ENCODE measurements around the gene RBFOX2.
"Not testable (repeated sequence)": the region's sequence is repeated elsewhere in the genome, so short reads cannot be mapped to it uniquely, and the experiment has no call there.

Gene RBFOX2

GRCh38 chr22:36039125-36039524, 10.5 kb upstream of the RBFOX2 start:
- FAIRE-seq: no peak

- FAIRE-seq: no peak
Observed at GRCh38 chr22:36037102-36037758, 8.6 kb upstream of the RBFOX2 start.

DNA sequence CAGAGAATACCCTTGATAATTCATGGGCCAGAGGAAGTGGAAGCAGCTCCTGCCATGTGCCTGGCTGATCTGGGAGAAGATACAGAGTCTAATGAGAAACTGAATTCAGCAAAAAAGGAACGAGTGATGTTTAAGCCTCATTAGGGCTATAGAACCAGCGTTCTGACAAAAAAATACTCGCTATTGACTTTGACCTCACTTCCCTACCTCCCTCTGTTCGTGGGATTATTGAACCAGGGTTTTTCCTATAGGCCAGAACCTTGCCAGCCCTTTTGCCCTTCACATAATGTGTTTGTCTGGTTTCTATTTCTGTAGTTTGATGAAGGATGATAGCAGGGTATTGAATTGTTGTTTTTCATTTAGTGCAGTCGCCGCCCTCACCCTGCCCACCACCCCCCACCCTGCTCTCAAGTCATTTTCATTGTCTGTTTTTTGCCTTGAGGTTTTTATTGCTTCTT, 7.6 kb upstream of the RBFOX2 start:
- FAIRE-seq: no peak

DNA sequence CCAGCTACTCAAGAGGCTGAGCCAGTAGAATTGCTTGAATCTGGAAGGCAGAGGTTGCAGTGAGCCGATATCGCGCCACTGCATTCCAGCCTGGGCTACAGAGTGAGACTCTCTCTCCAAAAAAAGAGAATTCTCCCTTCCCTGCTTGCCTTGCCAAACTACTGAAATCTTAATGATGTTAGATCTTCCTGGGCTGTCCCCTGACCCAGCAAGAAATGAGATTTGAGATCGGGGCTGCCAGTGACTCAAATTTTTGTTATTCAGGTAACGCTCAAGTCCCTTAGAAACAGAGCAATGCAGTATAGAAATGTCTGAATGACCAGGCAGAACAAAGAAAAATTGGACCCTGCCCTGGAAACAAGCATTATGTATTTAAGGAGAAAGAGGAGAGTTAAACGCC, 4.0 kb upstream of the RBFOX2 start:
- no peak for FAIRE-seq

GRCh38 chr22:36029406-36029755, 757 bp upstream of the RBFOX2 start:
- FAIRE-seq: no peak

- no peak for FAIRE-seq
Observed at GRCh38 chr22:36027935-36028645, 534 bp downstream of the RBFOX2 start.

- FAIRE-seq: no peak
Observed at GRCh38 chr22:36027579-36027934, 1.1 kb downstream of the RBFOX2 start.

DNA sequence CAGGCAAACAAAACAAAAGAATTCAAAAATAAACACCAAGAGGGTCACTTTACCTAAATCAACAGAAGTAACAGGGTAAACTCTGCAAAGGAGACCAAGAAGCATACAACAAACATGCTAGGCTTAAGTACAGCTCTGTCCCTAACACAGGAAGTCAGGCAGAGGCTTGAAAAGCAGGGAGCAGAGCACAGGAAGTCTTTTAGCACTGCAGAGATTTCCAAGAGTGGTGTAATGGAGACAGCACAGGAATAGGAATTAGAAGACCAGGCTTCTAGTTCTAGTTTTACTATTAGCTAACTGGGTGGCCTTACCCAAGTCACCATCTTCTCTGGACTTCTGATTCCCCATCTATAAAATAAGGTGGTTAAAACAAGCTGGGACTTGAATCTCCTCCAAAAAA, 1.9 kb downstream of the RBFOX2 start:
- no peak for FAIRE-seq

GRCh38 chr22:36022697-36023096, 5.9 kb downstream of the RBFOX2 start:
- no peak for FAIRE-seq

- FAIRE-seq: no peak
Observed at GRCh38 chr22:36022162-36022561, 6.5 kb downstream of the RBFOX2 start.

GRCh38 chr22:36021606-36022153, 6.9 kb downstream of the RBFOX2 start:
- FAIRE-seq: no peak

- FAIRE-seq: not testable (repeated sequence)
Observed at GRCh38 chr22:36020865-36021264, 7.8 kb downstream of the RBFOX2 start.

DNA sequence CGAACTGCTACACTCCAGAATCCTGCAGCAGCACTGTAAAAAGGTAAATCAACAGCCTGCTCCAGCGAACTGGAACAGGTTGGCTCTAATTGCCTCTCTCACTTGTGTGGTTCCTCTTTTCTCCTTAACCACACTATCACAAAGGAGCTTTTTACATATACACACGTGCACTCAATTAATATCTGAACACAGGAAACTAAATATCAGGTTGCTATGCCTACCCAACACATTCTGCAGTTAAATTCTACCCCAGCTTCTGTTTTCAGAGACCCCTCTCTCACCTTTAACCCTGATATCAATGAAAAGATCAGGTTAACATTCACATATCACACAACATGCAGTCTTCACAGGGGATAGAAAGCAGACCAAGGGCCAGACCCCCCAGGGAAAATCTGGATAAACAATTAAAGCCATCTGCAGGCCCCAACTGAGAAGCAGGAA, 11.0 kb downstream of the RBFOX2 start:
- FAIRE-seq: no peak

DNA sequence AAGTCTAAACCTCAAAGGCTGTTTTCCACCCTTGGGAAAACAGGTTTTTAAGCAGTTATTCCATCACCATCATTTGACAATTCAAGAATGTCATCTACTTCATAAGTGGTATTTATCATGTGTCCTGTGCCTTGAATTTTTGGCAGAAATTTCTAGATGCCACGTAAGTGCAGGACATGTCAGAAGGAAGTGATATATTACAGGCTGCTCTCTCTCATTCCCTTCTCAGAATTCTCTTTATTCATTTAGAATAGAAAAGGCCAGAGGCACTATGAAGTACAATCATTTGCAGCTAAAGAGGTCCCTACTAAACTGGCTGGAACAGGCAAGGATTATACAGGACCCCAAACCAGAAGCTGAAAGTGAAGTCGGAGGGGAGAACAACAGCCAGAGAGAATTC, 11.9 kb downstream of the RBFOX2 start:
- FAIRE-seq: no peak

DNA sequence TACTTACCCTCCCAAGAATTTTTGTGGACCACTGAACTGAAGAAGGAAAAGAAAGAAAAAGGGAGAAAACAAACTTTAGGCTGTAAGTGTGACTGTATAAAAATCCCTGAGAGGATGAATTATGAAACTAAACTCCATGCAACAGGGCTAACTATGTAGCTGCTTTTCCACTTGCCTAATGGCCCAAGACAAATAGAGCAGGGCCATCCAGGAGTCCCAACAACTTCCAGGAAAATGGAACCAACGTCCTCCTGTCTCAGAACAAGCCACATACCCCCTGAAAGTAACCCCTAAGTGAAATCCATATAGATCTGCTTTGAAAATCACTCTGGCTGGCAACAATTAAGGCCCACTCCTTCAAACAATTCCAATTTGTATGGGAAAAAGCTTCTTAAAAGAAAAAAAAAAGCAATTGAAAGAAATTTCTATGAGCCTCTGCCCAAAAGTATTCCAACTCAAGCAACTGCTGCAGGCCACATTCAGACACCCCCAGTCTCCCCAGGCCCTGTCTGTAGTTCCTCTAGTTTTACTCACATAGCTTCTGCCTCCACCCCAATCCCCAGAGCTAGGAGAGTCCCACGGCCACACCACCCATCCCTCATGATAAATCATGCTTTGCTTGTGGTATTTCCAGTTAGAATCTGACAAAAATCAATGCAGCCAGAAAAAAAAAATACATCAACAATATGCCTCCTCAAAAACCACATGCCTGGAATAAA, 12.7 kb downstream of the RBFOX2 start:
- no peak for FAIRE-seq

DNA sequence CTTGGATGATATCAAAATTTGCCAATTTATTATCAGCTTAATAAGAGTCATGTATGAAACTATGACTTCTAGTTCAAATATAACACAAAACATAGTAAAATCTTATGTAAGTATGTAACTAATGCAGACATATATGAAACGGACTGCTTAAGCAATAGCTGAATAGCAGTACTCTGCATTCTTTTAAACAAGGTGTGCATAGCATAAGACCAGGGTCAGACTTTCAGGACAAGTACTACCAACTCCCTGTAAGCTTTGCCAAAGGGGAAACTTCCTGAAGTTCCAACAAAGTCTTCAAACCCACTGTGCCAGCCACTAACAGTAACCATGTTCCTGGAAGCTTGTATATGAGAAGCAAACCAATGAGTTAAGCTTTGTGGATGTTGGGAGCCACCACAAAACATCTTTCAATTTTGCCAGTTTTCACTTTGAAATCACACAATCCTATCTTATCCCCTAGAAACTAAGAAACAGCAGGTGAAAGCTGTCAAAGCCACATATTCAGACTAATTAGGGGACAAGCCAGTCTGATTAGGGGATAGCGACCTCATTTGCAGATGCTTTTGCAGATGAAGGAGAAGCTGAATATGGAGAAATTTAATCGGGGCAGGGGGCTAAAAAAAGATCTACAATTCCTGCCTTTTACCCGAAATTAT, 13.3 kb downstream of the RBFOX2 start:
- no peak for FAIRE-seq

- no peak for FAIRE-seq
Observed at GRCh38 chr22:36014546-36015074, 14.0 kb downstream of the RBFOX2 start.

- FAIRE-seq: no peak
Observed at GRCh38 chr22:36012332-36012731, 16.3 kb downstream of the RBFOX2 start.

DNA sequence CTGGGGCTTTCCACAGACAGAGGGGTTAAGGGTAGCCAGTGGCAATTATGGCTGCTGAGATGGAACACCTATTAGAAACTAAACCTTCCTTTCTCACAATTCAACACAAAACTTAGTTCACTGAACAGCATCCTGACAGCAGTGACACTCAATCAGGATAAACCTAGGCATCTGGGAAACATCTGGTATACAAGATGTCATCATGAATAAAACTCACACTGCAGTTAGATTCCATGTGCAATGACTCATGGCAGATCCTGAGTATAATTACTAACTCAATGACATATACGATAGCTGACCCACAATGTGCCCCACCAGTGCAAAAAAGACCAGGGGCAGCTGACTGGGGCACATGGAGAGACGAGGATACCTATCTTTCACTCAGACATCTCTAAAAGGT, 17.7 kb downstream of the RBFOX2 start:
- no peak for FAIRE-seq

GRCh38 chr22:36010090-36010489, 18.5 kb downstream of the RBFOX2 start:
- no peak for FAIRE-seq

- FAIRE-seq: no peak
Observed at GRCh38 chr22:36009085-36009484, 19.5 kb downstream of the RBFOX2 start.

DNA sequence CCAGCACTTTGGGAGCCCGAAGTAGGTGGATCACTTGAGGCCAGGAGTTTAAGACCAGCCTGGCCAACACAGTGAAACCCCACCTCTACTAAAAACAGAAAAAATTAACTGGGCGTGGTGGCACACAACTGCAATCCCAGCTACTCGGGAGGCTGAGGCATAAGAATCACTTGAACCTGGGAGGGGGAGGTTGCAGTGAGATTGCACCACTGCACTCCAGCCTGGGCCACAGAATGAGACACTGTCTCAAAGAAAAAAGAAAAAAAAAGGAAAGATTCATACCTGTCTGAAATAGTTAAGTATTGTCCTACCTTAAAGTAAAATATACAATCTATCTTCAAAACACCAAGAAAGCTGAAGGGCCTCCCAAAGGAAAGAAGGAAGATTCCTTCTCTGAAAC, 20.1 kb downstream of the RBFOX2 start:
- no peak for FAIRE-seq

GRCh38 chr22:36008131-36008530, 20.5 kb downstream of the RBFOX2 start:
- FAIRE-seq: no peak

Data from endometrium (tissue), 2 donors.